WTC11 (cell line): ENCODE data around the gene SLC6A9. TPM values are rescaled to one million over a fixed set of nuclear protein-coding genes. Genes with fewer than 3 reads are reported as not detected.

Source experiments
- ATAC-seq: fragments of 200-7000 bp; cut with Tn5 transposase; 2 replicates; pipeline ENCODE4 v1.10.0; 2021; ENCODE audit warnings: mild to moderate bottlenecking, moderate library complexity
- Bru-seq: library from RNA; stranded (reverse); fragments of 400-500 nt; gene quantifications from one replicate; lab custom pipeline; 2021; lab: Mats Ljungman, UMichigan
- CTCF ChIA-PET: fragments of 300-600 bp; sonication (Branson Sonifier 250); formaldehyde crosslinking; loops from one replicate; lab custom pipeline; 2021; ENCODE audit warnings: antibody characterized with exemption; lab: Charles Lee
- POLR2A ChIA-PET: fragments of 350-600 bp; sonication (Branson Sonifier 250); formaldehyde crosslinking; loops from one replicate; lab custom pipeline; 2021; ENCODE audit warnings: antibody characterized with exemption; lab: Charles Lee
- DNase-seq: peaks from one replicate; pipeline ENCODE4 v3.0.0; 2021; ENCODE audit warnings: low spot score
- H3K27ac Mint-ChIP-seq: 2 replicates; pipeline ENCODE4 v1.8.0; 2021; ENCODE audit warnings: mixed read lengths
- H3K27me3 Mint-ChIP-seq: 2 replicates; pipeline ENCODE4 v1.8.0; 2021; ENCODE audit warnings: low read depth, mild to moderate bottlenecking, moderate library complexity, mixed read lengths
- H3K36me3 Mint-ChIP-seq: 2 replicates; pipeline ENCODE4 v1.8.0; 2021; ENCODE audit warnings: mixed read lengths
- H3K4me1 Mint-ChIP-seq: 2 replicates; pipeline ENCODE4 v1.8.0; 2022; ENCODE audit warnings: mixed read lengths
- H3K4me3 Mint-ChIP-seq: 2 replicates; pipeline ENCODE4 v1.8.0; 2021; ENCODE audit warnings: mild to moderate bottlenecking, moderate library complexity, mixed read lengths
- H3K9me3 Mint-ChIP-seq: 2 replicates; pipeline ENCODE4 v1.8.0; 2021; ENCODE audit warnings: mixed read lengths
- CREM ChIP-seq: sonication (generic); formaldehyde crosslinking; IDR thresholded peaks from 2 replicates; pipeline ENCODE4 v1.8.1; 2022; ENCODE audit warnings: mild to moderate bottlenecking, missing genetic modification reagents, moderate library complexity
- ELF4 ChIP-seq: sonication (generic); formaldehyde crosslinking; IDR thresholded peaks from 2 replicates; pipeline ENCODE4 v1.8.1; 2022; ENCODE audit warnings: low read depth, mild to moderate bottlenecking, moderate library complexity, missing genetic modification reagents
- ETV6 ChIP-seq: sonication (generic); formaldehyde crosslinking; IDR thresholded peaks from 2 replicates; pipeline ENCODE4 v1.8.1; 2022; ENCODE audit warnings: mild to moderate bottlenecking, missing genetic modification reagents
- GABPB1 ChIP-seq: sonication (generic); formaldehyde crosslinking; IDR thresholded peaks from 2 replicates; pipeline ENCODE4 v1.8.1; 2023; ENCODE audit warnings: mild to moderate bottlenecking, missing genetic modification reagents
- GTF2I ChIP-seq: fragments of 250-450 bp; sonication (Bioruptor Pico); conservative IDR thresholded peaks from 2 replicates; pipeline ENCODE4 v1.4.0; 2021; ENCODE audit warnings: mild to moderate bottlenecking
- JAZF1 ChIP-seq: fragments of 250-450 bp; sonication (Bioruptor Pico); IDR thresholded peaks from 2 replicates; pipeline ENCODE4 v1.9.0; 2021; ENCODE audit warnings: moderate library complexity, mild to moderate bottlenecking, inconsistent platforms
- NR1H2 ChIP-seq: sonication (generic); formaldehyde crosslinking; IDR thresholded peaks from 2 replicates; pipeline ENCODE4 v1.9.0; 2021; ENCODE audit warnings: mild to moderate bottlenecking, moderate library complexity, missing genetic modification reagents
- NR3C1 ChIP-seq: sonication (generic); formaldehyde crosslinking; conservative IDR thresholded peaks from 2 replicates; pipeline ENCODE4 v1.8.1; 2023; ENCODE audit warnings: low read depth, mild to moderate bottlenecking, missing genetic modification reagents
- OVOL2 ChIP-seq: fragments of 250-450 bp; sonication (Bioruptor Pico); IDR thresholded peaks from 2 replicates; pipeline ENCODE4 v1.9.0; 2021; ENCODE audit warnings: mild to moderate bottlenecking, borderline replicate concordance
- SMAD3 ChIP-seq: sonication (generic); formaldehyde crosslinking; IDR thresholded peaks from 2 replicates; pipeline ENCODE4 v1.8.0; 2022; ENCODE audit warnings: missing genetic modification reagents, mild to moderate bottlenecking, borderline replicate concordance
- TCF7 ChIP-seq: sonication (generic); formaldehyde crosslinking; IDR thresholded peaks from 2 replicates; pipeline ENCODE4 v1.8.0; 2022; ENCODE audit warnings: mild to moderate bottlenecking, low read depth, missing genetic modification reagents, moderate library complexity
- TEAD1 ChIP-seq: sonication (generic); formaldehyde crosslinking; IDR thresholded peaks from 2 replicates; pipeline ENCODE4 v1.8.0; 2022; ENCODE audit warnings: mild to moderate bottlenecking, missing genetic modification reagents
- TP53 ChIP-seq: sonication (generic); formaldehyde crosslinking; IDR thresholded peaks from 2 replicates; pipeline ENCODE4 v1.8.1; 2023; ENCODE audit warnings: mild to moderate bottlenecking, missing genetic modification reagents
- ZNF232 ChIP-seq: sonication (generic); formaldehyde crosslinking; IDR thresholded peaks from 2 replicates; pipeline ENCODE4 v1.8.0; 2022; ENCODE audit warnings: mild to moderate bottlenecking, missing genetic modification reagents
- ZNF263 ChIP-seq: sonication (generic); formaldehyde crosslinking; IDR thresholded peaks from 2 replicates; pipeline ENCODE4 v1.8.1; 2022; ENCODE audit warnings: low read depth, mild to moderate bottlenecking, moderate library complexity, missing genetic modification reagents
- ZNF317 ChIP-seq: sonication (generic); formaldehyde crosslinking; IDR thresholded peaks from 2 replicates; pipeline ENCODE4 v1.8.1; 2023; ENCODE audit warnings: low read depth, mild to moderate bottlenecking, moderate library complexity, missing genetic modification reagents, borderline replicate concordance
- long read RNA-seq, 3 experiments: library from RNA in 1 of 3; library from capped mRNA in 1 of 3; library from polyadenylated mRNA in 1 of 3; unstranded in 2 of 3; stranded (forward) in 1 of 3; transcript quantifications; one replicate each; pipeline ENCODE4 v2.0.0, GENCODE V29; 2021
- total RNA-seq: library from RNA; stranded (reverse); gene quantifications from 3 replicates; pipeline ENCODE4 v1.2.3, GENCODE V29; 2021
- TF ChIP-seq, protein P1 (sequence below): sonication (generic); formaldehyde crosslinking; IDR thresholded peaks from 2 replicates; pipeline ENCODE4 v1.8.0; 2023; ENCODE audit warnings: missing genetic modification reagents, mild to moderate bottlenecking, borderline replicate concordance
- TF ChIP-seq, protein P2 (sequence below): fragments of 250-450 bp; sonication (Bioruptor Pico); IDR thresholded peaks from 2 replicates; pipeline ENCODE4 v2.1.2; 2022; ENCODE audit warnings: mild to moderate bottlenecking, moderate library complexity
- TF ChIP-seq, protein P3 (sequence below): sonication (generic); formaldehyde crosslinking; IDR thresholded peaks from 2 replicates; pipeline ENCODE4 v1.8.0; 2022; ENCODE audit warnings: mild to moderate bottlenecking, missing genetic modification reagents
- TF ChIP-seq, protein P4 (sequence below): sonication (generic); formaldehyde crosslinking; IDR thresholded peaks from 2 replicates; pipeline ENCODE4 v1.8.1; 2023; ENCODE audit warnings: mild to moderate bottlenecking, missing genetic modification reagents, moderate library complexity
- TF ChIP-seq, protein P5 (sequence below): sonication (generic); formaldehyde crosslinking; IDR thresholded peaks from 2 replicates; pipeline ENCODE4 v1.8.0; 2022; ENCODE audit warnings: mild to moderate bottlenecking, missing genetic modification reagents

Gene SLC6A9
- 10.2 to 14.4 TPM (median 12.5 TPM) in 3 replicates for total RNA-seq
- Bru-seq, nascent RNA, result percentile 50 among the genes with signal in this experiment
- long read RNA-seq, experiment 1, transcript SLC6A9-205 (14 exons, 3,130 nt), result major isoform, 23 of 38 reads
- long read RNA-seq, experiment 1, partial matches to known transcripts, result 3 of 38 reads
- long read RNA-seq, experiment 1, other reads (novel, unspliced or antisense), result 11 of 38 reads
- long read RNA-seq, experiment 2, partial matches to known transcripts, result 0 of 9 reads
- long read RNA-seq, experiment 2, other reads (novel, unspliced or antisense), result 9 of 9 reads
- long read RNA-seq, experiment 3, partial matches to known transcripts, result 2 of 8 reads
- long read RNA-seq, experiment 3, other reads (novel, unspliced or antisense), result 4 of 8 reads

DNA sequence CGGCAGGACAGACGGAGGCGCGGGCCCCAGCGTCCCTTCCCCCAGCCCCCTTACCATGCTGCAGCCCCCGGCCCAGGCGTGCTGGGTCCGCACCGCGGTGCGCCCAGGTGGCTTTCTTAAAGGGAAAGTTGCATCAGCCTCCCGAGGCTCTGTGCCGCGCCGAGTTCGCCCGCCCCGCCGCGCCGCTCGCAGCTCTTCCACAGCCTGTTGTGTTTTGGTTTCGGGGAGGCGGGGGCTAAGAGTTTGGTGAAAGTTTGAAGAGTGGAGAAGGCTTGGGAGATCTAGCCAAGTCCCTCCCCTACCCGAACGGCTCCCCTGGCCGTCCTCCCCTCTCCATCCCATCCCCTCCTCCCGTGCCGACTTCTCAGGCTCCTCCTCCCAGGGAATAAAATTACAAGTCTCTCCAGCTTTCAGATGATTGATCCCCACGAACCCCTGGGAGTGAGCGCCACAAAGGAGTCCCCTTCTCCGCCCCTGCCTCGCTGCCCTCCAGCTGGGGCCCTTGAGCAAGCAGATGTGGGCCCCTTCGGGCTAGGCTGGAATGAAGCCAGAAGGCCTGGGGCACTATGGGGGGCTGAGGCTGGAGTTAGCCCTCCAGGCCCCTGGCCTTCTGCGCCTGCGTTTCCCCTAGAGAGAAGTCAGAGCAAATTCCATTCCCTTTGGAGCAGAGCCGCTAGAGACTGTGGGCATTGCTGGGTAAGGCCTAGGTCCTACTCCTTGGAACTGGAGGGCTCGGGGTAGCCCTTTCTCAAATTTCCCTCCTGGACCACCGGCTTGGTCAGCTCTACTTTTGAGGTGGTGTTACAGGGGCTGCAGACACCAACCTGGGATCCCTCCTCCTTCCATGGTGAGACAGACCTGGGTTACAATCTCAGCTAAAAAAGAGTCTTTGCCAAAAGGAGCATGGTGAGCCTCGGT lies at the start of gene SLC6A9:
Gene SLC6A9, minus strand, starts transcription at position 211 of the 918 bp plus-strand sequence. CDS start 7,185 bp downstream, outside the sequence.
- Mint-ChIP-seq H3K36me3 (no peaks in the 10 kb centered on the region), H3K27me3 (no peaks in the 10 kb centered on the region), H3K4me3 (peak within 1 kb of the TSS; percentile 87), H3K4me1 (peaks cover 41% of the 10 kb centered on the region), H3K9me3 (no peaks in the 10 kb centered on the region), H3K27ac (peak within 1 kb of the TSS; percentile 96)
- CTCF ChIA-PET, result interaction anchor here (0.9 to 6.6 kb wide), 5 partner anchors 15 to 268 kb away, joined by 3 to 132 read pairs (median 3); no protein-coding TSS in a partner anchor
- peak; percentile 72 for DNase-seq
- POLR2A ChIA-PET, result interaction anchor here (0.6 to 1.9 kb wide), 5 partner anchors 31 to 847 kb away, joined by 3 to 6 read pairs (median 4); partner anchors contain the start of genes ATP6V0B and DPH2
- TF ChIP-seq, protein P1, sequence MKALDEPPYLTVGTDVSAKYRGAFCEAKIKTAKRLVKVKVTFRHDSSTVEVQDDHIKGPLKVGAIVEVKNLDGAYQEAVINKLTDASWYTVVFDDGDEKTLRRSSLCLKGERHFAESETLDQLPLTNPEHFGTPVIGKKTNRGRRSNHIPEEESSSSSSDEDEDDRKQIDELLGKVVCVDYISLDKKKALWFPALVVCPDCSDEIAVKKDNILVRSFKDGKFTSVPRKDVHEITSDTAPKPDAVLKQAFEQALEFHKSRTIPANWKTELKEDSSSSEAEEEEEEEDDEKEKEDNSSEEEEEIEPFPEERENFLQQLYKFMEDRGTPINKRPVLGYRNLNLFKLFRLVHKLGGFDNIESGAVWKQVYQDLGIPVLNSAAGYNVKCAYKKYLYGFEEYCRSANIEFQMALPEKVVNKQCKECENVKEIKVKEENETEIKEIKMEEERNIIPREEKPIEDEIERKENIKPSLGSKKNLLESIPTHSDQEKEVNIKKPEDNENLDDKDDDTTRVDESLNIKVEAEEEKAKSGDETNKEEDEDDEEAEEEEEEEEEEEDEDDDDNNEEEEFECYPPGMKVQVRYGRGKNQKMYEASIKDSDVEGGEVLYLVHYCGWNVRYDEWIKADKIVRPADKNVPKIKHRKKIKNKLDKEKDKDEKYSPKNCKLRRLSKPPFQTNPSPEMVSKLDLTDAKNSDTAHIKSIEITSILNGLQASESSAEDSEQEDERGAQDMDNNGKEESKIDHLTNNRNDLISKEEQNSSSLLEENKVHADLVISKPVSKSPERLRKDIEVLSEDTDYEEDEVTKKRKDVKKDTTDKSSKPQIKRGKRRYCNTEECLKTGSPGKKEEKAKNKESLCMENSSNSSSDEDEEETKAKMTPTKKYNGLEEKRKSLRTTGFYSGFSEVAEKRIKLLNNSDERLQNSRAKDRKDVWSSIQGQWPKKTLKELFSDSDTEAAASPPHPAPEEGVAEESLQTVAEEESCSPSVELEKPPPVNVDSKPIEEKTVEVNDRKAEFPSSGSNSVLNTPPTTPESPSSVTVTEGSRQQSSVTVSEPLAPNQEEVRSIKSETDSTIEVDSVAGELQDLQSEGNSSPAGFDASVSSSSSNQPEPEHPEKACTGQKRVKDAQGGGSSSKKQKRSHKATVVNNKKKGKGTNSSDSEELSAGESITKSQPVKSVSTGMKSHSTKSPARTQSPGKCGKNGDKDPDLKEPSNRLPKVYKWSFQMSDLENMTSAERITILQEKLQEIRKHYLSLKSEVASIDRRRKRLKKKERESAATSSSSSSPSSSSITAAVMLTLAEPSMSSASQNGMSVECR (CRISPR knock-in tag), result 0 out of 2 replicates have a peak, but pooled peaks have one; percentile 8
- peak; percentile 95 for TF ChIP-seq GABPB1
- no peak for TF ChIP-seq GTF2I
- TF ChIP-seq ZNF317, result no peak
- TF ChIP-seq, protein P2, sequence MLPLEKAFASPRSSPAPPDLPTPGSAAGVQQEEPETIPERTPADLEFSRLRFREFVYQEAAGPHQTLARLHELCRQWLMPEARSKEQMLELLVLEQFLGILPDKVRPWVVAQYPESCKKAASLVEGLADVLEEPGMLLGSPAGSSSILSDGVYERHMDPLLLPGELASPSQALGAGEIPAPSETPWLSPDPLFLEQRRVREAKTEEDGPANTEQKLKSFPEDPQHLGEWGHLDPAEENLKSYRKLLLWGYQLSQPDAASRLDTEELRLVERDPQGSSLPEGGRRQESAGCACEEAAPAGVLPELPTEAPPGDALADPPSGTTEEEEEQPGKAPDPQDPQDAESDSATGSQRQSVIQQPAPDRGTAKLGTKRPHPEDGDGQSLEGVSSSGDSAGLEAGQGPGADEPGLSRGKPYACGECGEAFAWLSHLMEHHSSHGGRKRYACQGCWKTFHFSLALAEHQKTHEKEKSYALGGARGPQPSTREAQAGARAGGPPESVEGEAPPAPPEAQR (CRISPR knock-in tag), result no peak
- 0 out of 2 replicates have a peak, but pooled peaks have one; percentile 15 for TF ChIP-seq ETV6 (CRISPR knock-in tag)
- TF ChIP-seq JAZF1 (CRISPR knock-in tag), result no peak
- TF ChIP-seq, protein P3, sequence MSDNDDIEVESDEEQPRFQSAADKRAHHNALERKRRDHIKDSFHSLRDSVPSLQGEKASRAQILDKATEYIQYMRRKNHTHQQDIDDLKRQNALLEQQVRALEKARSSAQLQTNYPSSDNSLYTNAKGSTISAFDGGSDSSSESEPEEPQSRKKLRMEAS (CRISPR knock-in tag), result 0 out of 2 replicates have a peak, but pooled peaks have one; percentile 26
- peak; percentile 25; the same call in 1 of the 2 replicates for TF ChIP-seq TEAD1 (CRISPR knock-in tag)
- TF ChIP-seq NR1H2 (CRISPR knock-in tag), result no peak
- TF ChIP-seq, protein P4, sequence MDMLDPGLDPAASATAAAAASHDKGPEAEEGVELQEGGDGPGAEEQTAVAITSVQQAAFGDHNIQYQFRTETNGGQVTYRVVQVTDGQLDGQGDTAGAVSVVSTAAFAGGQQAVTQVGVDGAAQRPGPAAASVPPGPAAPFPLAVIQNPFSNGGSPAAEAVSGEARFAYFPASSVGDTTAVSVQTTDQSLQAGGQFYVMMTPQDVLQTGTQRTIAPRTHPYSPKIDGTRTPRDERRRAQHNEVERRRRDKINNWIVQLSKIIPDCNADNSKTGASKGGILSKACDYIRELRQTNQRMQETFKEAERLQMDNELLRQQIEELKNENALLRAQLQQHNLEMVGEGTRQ (CRISPR knock-in tag), result no peak
- no peak for TF ChIP-seq SMAD3 (CRISPR knock-in tag)
- peak; percentile 14; the same call in 1 of the 2 replicates for TF ChIP-seq ZNF232 (CRISPR knock-in tag)
- TF ChIP-seq ELF4, result no peak
- peak; percentile 93 for TF ChIP-seq ZNF263
- TF ChIP-seq TP53 (CRISPR knock-in tag), result no peak
- no peak for TF ChIP-seq CREM (CRISPR knock-in tag)
- no peak for TF ChIP-seq TCF7
- TF ChIP-seq, protein P5, sequence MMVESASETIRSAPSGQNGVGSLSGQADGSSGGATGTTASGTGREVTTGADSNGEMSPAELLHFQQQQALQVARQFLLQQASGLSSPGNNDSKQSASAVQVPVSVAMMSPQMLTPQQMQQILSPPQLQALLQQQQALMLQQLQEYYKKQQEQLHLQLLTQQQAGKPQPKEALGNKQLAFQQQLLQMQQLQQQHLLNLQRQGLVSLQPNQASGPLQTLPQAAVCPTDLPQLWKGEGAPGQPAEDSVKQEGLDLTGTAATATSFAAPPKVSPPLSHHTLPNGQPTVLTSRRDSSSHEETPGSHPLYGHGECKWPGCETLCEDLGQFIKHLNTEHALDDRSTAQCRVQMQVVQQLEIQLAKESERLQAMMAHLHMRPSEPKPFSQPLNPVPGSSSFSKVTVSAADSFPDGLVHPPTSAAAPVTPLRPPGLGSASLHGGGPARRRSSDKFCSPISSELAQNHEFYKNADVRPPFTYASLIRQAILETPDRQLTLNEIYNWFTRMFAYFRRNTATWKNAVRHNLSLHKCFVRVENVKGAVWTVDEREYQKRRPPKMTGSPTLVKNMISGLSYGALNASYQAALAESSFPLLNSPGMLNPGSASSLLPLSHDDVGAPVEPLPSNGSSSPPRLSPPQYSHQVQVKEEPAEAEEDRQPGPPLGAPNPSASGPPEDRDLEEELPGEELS, result no peak
- TF ChIP-seq OVOL2 (CRISPR knock-in tag), result no peak
- TF ChIP-seq NR3C1 (CRISPR knock-in tag), result no peak
- peak; percentile 37 for ATAC-seq
